GM23338 (cell line): ENCODE results near the gene CSNK1E.

Experiments used
- CREB1 ChIP-seq: fragments of 250-450 bp; sonication (Bioruptor Pico); IDR thresholded peaks from 2 replicates; pipeline ENCODE4 v1.5.0; 2020; ENCODE audit warnings: low read depth, mild to moderate bottlenecking, moderate library complexity
- CTCF ChIP-seq, 2 experiments: fragments of 200-600 bp in 1 of 2; sonication (generic) in 1 of 2; conservative IDR thresholded peaks; 2 replicates each; pipeline versions ENCODE4 v1.5.1 to v1.6.1; 2016 to 2017; ENCODE audit warnings: antibody characterized with exemption in 2 of 2, low read depth in 2 of 2, mild to moderate bottlenecking in 2 of 2, moderate library complexity in 1 of 2
- EZH2 ChIP-seq: fragments of 200-600 bp; sonication (generic); IDR thresholded peaks from one replicate; pipeline ENCODE4 v1.8.0; 2017; ENCODE audit warnings: antibody characterized with exemption, mild to moderate bottlenecking, low read depth; ENCODE audit not compliant: unreplicated experiment
- EZH2phosphoT487 ChIP-seq: fragments of 200-600 bp; sonication (generic); IDR thresholded peaks from one replicate; pipeline ENCODE4 v1.8.1; 2018; ENCODE audit warnings: antibody characterized with exemption; ENCODE audit not compliant: unreplicated experiment
- POLR2AphosphoS5 ChIP-seq: IDR thresholded peaks from 2 replicates; pipeline ENCODE4 v1.6.1; 2016; ENCODE audit warnings: antibody characterized with exemption, low read depth
- REST ChIP-seq: IDR thresholded peaks from one replicate; pipeline ENCODE4 v1.6.1; 2018; ENCODE audit warnings: antibody characterized with exemption; ENCODE audit not compliant: unreplicated experiment
- TF ChIP-seq, protein P1 (sequence below): fragments of 250-450 bp; sonication (Bioruptor Pico); IDR thresholded peaks from 2 replicates; pipeline ENCODE4 v1.5.0; 2020; ENCODE audit warnings: mild to moderate bottlenecking, moderate library complexity
- TF ChIP-seq, protein P2 (sequence below): IDR thresholded peaks from 2 replicates; pipeline ENCODE4 v1.6.1; 2016; ENCODE audit warnings: antibody characterized with exemption

GRCh38 chr22:38249803-38250642, 67.2 kb downstream of the CSNK1E start:
- TF ChIP-seq CTCF (conservative IDR thresholded peaks at IDR 0.05; ENCODE audit: low read depth in 2 of 2), result no peak
- no peak for TF ChIP-seq POLR2AphosphoS5
- no peak for TF ChIP-seq EZH2
- no peak for TF ChIP-seq REST
- TF ChIP-seq EZH2phosphoT487, result no peak
- TF ChIP-seq, protein P1, sequence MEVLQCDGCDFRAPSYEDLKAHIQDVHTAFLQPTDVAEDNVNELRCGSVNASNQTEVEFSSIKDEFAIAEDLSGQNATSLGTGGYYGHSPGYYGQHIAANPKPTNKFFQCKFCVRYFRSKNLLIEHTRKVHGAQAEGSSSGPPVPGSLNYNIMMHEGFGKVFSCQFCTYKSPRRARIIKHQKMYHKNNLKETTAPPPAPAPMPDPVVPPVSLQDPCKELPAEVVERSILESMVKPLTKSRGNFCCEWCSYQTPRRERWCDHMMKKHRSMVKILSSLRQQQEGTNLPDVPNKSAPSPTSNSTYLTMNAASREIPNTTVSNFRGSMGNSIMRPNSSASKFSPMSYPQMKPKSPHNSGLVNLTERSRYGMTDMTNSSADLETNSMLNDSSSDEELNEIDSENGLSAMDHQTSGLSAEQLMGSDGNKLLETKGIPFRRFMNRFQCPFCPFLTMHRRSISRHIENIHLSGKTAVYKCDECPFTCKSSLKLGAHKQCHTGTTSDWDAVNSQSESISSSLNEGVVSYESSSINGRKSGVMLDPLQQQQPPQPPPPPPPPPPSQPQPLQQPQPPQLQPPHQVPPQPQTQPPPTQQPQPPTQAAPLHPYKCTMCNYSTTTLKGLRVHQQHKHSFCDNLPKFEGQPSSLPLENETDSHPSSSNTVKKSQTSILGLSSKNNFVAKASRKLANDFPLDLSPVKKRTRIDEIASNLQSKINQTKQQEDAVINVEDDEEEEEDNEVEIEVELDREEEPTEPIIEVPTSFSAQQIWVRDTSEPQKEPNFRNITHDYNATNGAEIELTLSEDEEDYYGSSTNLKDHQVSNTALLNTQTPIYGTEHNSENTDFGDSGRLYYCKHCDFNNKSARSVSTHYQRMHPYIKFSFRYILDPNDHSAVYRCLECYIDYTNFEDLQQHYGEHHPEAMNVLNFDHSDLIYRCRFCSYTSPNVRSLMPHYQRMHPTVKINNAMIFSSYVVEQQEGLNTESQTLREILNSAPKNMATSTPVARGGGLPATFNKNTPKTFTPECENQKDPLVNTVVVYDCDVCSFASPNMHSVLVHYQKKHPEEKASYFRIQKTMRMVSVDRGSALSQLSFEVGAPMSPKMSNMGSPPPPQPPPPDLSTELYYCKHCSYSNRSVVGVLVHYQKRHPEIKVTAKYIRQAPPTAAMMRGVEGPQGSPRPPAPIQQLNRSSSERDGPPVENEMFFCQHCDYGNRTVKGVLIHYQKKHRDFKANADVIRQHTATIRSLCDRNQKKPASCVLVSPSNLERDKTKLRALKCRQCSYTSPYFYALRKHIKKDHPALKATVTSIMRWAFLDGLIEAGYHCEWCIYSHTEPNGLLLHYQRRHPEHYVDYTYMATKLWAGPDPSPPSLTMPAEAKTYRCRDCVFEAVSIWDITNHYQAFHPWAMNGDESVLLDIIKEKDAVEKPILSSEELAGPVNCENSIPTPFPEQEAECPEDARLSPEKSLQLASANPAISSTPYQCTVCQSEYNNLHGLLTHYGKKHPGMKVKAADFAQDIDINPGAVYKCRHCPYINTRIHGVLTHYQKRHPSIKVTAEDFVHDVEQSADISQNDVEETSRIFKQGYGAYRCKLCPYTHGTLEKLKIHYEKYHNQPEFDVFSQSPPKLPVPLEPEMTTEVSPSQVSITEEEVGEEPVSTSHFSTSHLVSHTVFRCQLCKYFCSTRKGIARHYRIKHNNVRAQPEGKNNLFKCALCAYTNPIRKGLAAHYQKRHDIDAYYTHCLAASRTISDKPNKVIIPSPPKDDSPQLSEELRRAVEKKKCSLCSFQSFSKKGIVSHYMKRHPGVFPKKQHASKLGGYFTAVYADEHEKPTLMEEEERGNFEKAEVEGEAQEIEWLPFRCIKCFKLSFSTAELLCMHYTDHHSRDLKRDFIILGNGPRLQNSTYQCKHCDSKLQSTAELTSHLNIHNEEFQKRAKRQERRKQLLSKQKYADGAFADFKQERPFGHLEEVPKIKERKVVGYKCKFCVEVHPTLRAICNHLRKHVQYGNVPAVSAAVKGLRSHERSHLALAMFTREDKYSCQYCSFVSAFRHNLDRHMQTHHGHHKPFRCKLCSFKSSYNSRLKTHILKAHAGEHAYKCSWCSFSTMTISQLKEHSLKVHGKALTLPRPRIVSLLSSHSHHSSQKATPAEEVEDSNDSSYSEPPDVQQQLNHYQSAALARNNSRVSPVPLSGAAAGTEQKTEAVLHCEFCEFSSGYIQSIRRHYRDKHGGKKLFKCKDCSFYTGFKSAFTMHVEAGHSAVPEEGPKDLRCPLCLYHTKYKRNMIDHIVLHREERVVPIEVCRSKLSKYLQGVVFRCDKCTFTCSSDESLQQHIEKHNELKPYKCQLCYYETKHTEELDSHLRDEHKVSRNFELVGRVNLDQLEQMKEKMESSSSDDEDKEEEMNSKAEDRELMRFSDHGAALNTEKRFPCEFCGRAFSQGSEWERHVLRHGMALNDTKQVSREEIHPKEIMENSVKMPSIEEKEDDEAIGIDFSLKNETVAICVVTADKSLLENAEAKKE (CRISPR knock-in tag), result no peak
- TF ChIP-seq, protein P2, sequence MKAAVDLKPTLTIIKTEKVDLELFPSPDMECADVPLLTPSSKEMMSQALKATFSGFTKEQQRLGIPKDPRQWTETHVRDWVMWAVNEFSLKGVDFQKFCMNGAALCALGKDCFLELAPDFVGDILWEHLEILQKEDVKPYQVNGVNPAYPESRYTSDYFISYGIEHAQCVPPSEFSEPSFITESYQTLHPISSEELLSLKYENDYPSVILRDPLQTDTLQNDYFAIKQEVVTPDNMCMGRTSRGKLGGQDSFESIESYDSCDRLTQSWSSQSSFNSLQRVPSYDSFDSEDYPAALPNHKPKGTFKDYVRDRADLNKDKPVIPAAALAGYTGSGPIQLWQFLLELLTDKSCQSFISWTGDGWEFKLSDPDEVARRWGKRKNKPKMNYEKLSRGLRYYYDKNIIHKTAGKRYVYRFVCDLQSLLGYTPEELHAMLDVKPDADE, result no peak
- TF ChIP-seq CREB1 (CRISPR knock-in tag), result no peak
